ENCODE data around the gene INSM1. TPM values are rescaled to one million over a fixed set of nuclear protein-coding genes. Genes with fewer than 3 reads are reported as not detected.

INSM1 gene
- total RNA-seq, 2 donors from 2014 or later, result not detected

DNA sequence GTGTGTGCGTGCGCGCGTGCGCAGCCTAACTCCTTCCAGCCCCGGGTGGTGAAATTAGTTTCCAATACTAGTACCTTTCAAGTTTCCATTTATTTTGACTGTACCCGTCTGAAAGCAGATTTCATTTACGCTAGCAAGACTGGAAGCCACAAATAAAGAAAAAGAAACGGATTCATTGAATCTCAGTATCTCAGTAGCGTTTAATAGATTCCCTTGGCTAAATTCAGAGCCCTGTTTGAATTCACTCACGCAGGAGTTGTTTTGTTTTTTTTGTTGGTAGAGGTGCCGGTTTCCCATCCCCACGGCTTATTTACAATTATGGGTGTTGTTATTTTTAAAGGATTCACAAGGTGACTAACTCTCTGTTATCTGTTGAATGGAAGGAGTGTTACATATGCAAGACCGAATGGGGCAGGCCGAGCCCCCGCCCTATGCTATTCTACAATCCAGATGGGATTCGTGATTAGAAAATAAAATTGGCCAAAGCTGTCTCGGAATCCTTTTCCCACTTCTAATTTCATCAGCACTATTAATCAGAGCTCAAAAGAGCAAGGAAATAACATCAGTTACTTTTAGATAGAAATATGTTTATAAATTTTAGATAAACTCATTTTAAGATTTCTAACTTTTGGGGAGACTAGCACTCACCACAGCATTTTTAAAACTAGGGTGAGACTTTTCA lies 2.3 kb upstream of the INSM1 start:
- peaks cover 42 to 54% of the 10 kb centered on the region in 2 donors for H3K27me3 Mint-ChIP-seq

DNA sequence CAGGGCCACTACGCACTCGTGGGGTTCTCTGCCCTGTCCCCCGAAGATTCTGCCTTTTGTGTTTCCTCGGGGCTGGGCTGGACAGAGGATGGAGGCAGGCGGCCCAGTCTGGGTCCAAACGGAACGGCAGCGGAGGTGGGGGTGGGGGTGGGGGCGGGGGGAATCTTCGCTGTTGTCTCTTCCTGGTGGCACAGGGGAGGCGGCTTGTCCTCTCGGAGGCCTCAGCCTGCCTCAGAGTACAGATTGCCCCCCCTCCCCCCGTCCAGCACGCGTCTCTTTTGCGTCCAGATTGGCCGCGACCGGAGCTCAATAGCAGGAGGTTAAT lies 1.4 kb upstream of the INSM1 start:
- DNase-seq (ENCODE audit: low spot score) (no peak), ATAC-seq (no peak)
- H3K4me1 Mint-ChIP-seq (ENCODE audit: low read depth in 2 of 2), result peaks cover 9 to 26% of the 10 kb centered on the region in 2 donors
- H3K4me3 Mint-ChIP-seq, result no peak overlapping the region
- H3K27me3 Mint-ChIP-seq, result peaks cover 45 to 57% of the 10 kb centered on the region in 2 donors
- H3K27ac Mint-ChIP-seq, result no peak overlapping the region
- no peaks in the 10 kb centered on the region for H3K36me3 Mint-ChIP-seq
- H3K9me3 Mint-ChIP-seq, result no peaks in the 10 kb centered on the region

More for the DNA sequence above, 2.3 kb upstream of the INSM1 start:
- Mint-ChIP-seq H3K36me3 (no peaks in the 10 kb centered on the region), H3K4me3 (no peak overlapping the region), H3K4me1 (ENCODE audit: low read depth in 2 of 2) (peaks cover 13 to 31% of the 10 kb centered on the region in 2 donors), H3K9me3 (no peaks in the 10 kb centered on the region), H3K27ac (no peak overlapping the region)
- ATAC-seq, result no peak
- no peak for DNase-seq (ENCODE audit: low spot score)

GRCh38 chr20:20366876-20367574 lies 879 bp upstream of the INSM1 start:
- Mint-ChIP-seq H3K9me3 (no peaks in the 10 kb centered on the region), H3K4me1 (ENCODE audit: low read depth in 2 of 2) (peaks cover 9 to 23% of the 10 kb centered on the region in 2 donors), H3K4me3 (no peak overlapping the region), H3K27ac (no peak overlapping the region), H3K27me3 (peaks cover 48 to 57% of the 10 kb centered on the region in 2 donors), H3K36me3 (no peaks in the 10 kb centered on the region)
- DNase-seq (ENCODE audit: low spot score) (no peak), ATAC-seq (no peak)

DNA sequence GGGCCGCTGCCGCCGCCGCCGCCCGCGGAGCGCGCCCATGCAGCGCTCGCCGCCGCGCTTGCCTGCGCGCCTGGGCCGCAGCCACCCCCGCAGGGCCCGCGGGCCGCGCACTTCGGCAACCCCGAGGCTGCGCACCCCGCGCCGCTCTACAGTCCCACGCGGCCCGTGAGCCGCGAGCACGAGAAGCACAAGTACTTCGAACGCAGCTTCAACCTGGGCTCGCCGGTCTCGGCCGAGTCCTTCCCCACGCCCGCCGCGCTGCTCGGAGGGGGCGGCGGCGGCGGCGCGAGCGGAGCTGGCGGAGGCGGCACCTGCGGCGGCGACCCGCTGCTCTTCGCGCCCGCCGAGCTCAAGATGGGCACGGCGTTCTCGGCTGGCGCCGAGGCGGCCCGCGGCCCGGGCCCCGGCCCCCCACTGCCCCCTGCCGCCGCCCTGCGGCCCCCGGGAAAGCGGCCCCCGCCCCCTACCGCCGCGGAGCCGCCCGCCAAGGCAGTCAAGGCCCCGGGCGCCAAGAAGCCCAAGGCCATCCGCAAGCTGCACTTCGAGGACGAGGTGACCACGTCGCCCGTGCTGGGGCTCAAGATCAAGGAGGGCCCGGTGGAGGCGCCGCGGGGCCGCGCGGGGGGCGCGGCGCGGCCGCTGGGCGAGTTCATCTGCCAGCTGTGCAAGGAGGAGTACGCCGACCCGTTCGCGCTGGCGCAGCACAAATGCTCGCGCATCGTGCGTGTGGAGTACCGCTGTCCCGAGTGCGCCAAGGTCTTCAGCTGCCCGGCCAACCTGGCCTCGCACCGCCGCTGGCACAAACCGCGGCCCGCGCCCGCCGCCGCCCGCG lies 730 bp downstream of the INSM1 start:
- DNase-seq (ENCODE audit: low spot score), result no peak
- Mint-ChIP-seq H3K4me1 (ENCODE audit: low read depth in 2 of 2) (peaks cover 0 to 11% of the 10 kb centered on the region in 2 donors), H3K27me3 (peaks cover 46 to 53% of the 10 kb centered on the region in 2 donors), H3K9me3 (no peaks in the 10 kb centered on the region), H3K4me3 (no peak overlapping the region), H3K36me3 (no peaks in the 10 kb centered on the region), H3K27ac (no peak overlapping the region)
- peak; percentile 29 to 30 for ATAC-seq

GRCh38 chr20:20369250-20370093 lies 1.6 kb downstream of the INSM1 start:
- no peak overlapping the region for H3K27ac Mint-ChIP-seq

GRCh38 chr20:20370094-20370575 lies 2.2 kb downstream of the INSM1 start:
- ATAC-seq, result no peak
- Mint-ChIP-seq H3K4me1 (ENCODE audit: low read depth in 2 of 2) (peaks cover 0 to 11% of the 10 kb centered on the region in 2 donors), H3K27ac (no peak overlapping the region), H3K27me3 (peaks cover 53 to 61% of the 10 kb centered on the region in 2 donors), H3K4me3 (peak overlapping the region; percentile 38), H3K9me3 (no peaks in the 10 kb centered on the region), H3K36me3 (no peaks in the 10 kb centered on the region)
- no peak for DNase-seq (ENCODE audit: low spot score)

More at GRCh38 chr20:20369250-20370093, 1.6 kb downstream of the INSM1 start:
- no peaks in the 10 kb centered on the region for H3K9me3 Mint-ChIP-seq
- H3K4me1 Mint-ChIP-seq (ENCODE audit: low read depth in 2 of 2), result peaks cover 0 to 11% of the 10 kb centered on the region in 2 donors
- peak overlapping the region; percentile 38 for H3K4me3 Mint-ChIP-seq
- no peaks in the 10 kb centered on the region for H3K36me3 Mint-ChIP-seq
- DNase-seq (ENCODE audit: low spot score) (no peak), ATAC-seq (peak in 1 of 2 donors; percentile 8)
- peaks cover 52 to 57% of the 10 kb centered on the region in 2 donors for H3K27me3 Mint-ChIP-seq

GRCh38 chr20:20371083-20371482 lies 3.2 kb downstream of the INSM1 start:
- Mint-ChIP-seq H3K9me3 (no peaks in the 10 kb centered on the region), H3K36me3 (no peaks in the 10 kb centered on the region), H3K4me1 (ENCODE audit: low read depth in 2 of 2) (peaks cover 0 to 11% of the 10 kb centered on the region in 2 donors), H3K4me3 (no peak overlapping the region), H3K27ac (no peak overlapping the region), H3K27me3 (peaks cover 56 to 61% of the 10 kb centered on the region in 2 donors)
- ATAC-seq (no peak), DNase-seq (ENCODE audit: low spot score) (no peak)

DNA sequence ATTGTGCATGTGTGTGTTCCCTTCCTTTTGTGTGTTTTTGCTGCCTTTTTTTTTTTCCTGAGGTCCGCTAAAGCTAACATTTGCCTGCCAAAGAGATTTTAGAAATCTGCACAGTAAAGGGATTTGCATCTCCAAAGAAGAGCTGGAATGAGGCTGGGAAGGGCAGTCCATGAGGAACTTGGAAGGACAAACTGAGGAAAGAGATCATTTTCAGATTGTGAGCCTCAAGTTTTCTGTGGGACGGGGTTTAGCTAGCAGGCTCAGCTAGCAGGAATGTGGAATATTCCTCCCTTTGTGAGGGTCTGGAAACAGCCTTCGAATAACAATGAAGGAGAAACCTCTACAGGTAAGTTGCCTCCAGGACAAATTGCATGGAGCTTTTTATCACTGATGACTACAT lies 3.8 kb downstream of the INSM1 start:
- DNase-seq (ENCODE audit: low spot score), result no peak
- no peak overlapping the region for H3K27ac Mint-ChIP-seq
- no peak overlapping the region for H3K4me3 Mint-ChIP-seq
- no peaks in the 10 kb centered on the region for H3K9me3 Mint-ChIP-seq
- H3K27me3 Mint-ChIP-seq, result peaks cover 54 to 63% of the 10 kb centered on the region in 2 donors
- no peak for ATAC-seq
- peaks cover 0 to 8% of the 10 kb centered on the region in 2 donors for H3K4me1 Mint-ChIP-seq (ENCODE audit: low read depth in 2 of 2)
- no peaks in the 10 kb centered on the region for H3K36me3 Mint-ChIP-seq

- H3K4me3 Mint-ChIP-seq, result no peak overlapping the region
- DNase-seq (ENCODE audit: low spot score), result no peak
- H3K27ac Mint-ChIP-seq, result no peak overlapping the region
- peak in 1 of 2 donors; percentile 9 for ATAC-seq
- H3K36me3 Mint-ChIP-seq, result no peaks in the 10 kb centered on the region
- peaks cover 0 to 6% of the 10 kb centered on the region in 2 donors for H3K4me1 Mint-ChIP-seq (ENCODE audit: low read depth in 2 of 2)
- peaks cover 52 to 63% of the 10 kb centered on the region in 2 donors for H3K27me3 Mint-ChIP-seq
- H3K9me3 Mint-ChIP-seq, result no peaks in the 10 kb centered on the region
These were observed 5.2 kb downstream of the INSM1 start for GRCh38 chr20:20373091-20373571.

DNA sequence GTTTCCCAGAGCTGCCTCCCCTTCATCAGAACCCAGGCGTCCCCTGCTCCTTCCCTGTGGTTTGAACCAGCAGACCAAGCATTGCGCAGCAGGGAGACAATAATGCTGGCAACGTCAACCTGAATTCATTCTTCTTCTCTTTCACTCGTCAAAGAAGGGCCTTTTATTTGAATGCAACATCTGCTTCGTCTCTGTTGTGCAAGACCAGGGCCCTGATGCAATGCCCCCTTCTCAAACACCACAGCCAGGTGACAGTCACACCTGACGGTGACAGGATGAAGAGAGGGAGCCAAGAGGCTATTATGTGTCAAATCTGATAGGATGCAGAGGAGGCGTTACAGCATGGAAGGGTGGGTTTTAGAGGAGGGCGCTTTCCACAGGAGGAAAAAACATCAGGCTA lies 8.0 kb downstream of the INSM1 start:
- no peak for DNase-seq (ENCODE audit: low spot score)
- peaks cover 48 to 49% of the 10 kb centered on the region in 2 donors for H3K27me3 Mint-ChIP-seq
- H3K9me3 Mint-ChIP-seq, result no peaks in the 10 kb centered on the region
- no peaks in the 10 kb centered on the region for H3K4me1 Mint-ChIP-seq (ENCODE audit: low read depth in 2 of 2)
- no peak for ATAC-seq
- no peaks in the 10 kb centered on the region for H3K36me3 Mint-ChIP-seq
- H3K27ac Mint-ChIP-seq, result no peak overlapping the region
- H3K4me3 Mint-ChIP-seq, result no peak overlapping the region

DNA sequence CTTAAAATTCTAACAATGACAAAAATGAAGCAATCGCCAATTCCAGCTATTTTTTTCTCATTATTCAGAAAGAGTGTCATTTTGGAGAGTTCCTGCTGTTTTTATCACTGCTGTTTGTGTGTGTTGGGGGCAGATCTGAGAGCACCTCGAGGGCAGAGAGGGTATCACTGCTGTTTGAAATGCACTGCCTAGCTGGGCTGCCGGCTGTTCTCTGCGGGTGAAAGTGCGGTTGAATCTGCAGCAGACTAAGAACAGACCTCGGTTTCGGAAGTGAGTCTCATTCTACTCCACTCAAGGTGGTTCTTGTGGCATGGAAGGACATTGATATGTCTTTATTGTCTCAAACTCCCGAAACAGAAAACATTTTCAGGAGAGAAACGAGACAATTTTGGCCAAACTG lies 18.3 kb downstream of the INSM1 start:
- no peak overlapping the region for H3K4me3 Mint-ChIP-seq
- peaks cover 0 to 2% of the 10 kb centered on the region in 2 donors for H3K27me3 Mint-ChIP-seq
- H3K36me3 Mint-ChIP-seq, result no peaks in the 10 kb centered on the region
- no peak overlapping the region for H3K27ac Mint-ChIP-seq
- DNase-seq (ENCODE audit: low spot score), result no peak
- H3K9me3 Mint-ChIP-seq, result no peaks in the 10 kb centered on the region
- ATAC-seq, result no peak
- no peaks in the 10 kb centered on the region for H3K4me1 Mint-ChIP-seq (ENCODE audit: low read depth in 2 of 2)

DNA sequence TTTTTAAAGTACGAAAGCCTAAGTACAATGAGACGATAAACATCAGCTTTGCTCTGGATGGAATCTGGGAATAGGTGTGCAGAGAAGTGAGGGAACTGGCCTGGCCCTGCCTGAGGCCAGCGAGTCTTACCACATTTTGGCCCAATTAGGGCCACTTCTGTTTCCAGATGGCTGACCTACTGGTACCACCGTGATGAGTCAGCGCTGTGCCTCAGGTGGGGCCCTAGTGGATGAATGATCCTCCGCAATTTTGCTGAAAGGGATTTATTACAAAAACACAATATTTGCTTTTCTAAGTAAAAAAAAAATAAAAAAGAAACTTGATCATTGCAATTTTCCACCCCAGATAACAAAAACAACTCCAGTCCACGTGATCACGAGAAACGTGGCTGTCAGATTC lies 22.5 kb downstream of the INSM1 start:
- H3K36me3 Mint-ChIP-seq, result no peaks in the 10 kb centered on the region
- H3K4me1 Mint-ChIP-seq (ENCODE audit: low read depth in 2 of 2), result no peaks in the 10 kb centered on the region
- H3K4me3 Mint-ChIP-seq, result no peak overlapping the region
- H3K27me3 Mint-ChIP-seq, result no peaks in the 10 kb centered on the region
- no peak overlapping the region for H3K27ac Mint-ChIP-seq
- DNase-seq (ENCODE audit: low spot score) (no peak), ATAC-seq (no peak)
- H3K9me3 Mint-ChIP-seq, result no peaks in the 10 kb centered on the region

DNA sequence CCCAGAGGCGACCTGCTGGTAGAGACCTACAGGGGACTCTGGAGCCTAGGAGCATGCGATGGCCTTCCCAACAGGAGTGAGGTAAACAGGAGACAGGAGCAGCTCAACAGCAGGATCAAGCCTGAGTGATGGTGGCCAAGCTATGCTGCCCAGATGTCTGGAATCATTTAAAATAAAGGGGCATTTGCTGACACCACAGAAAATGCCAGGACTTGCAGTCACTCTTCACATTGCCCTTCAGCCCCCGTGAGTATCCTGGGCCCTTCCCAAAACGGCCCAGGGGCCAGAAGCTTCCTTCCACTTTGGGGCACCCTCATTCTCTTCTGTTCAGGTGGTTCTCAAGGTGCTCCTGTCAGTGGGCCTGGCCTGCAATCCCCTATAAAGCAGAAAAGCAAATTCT lies 23.2 kb downstream of the INSM1 start:
- no peaks in the 10 kb centered on the region for H3K36me3 Mint-ChIP-seq
- DNase-seq (ENCODE audit: low spot score) (no peak), ATAC-seq (peak in 1 of 2 donors; percentile 11)
- no peaks in the 10 kb centered on the region for H3K27me3 Mint-ChIP-seq
- H3K4me3 Mint-ChIP-seq, result no peak overlapping the region
- H3K4me1 Mint-ChIP-seq (ENCODE audit: low read depth in 2 of 2), result no peaks in the 10 kb centered on the region
- H3K27ac Mint-ChIP-seq, result no peak overlapping the region
- H3K9me3 Mint-ChIP-seq, result no peaks in the 10 kb centered on the region
